GM21423 (cell line): ENCODE measurements around the gene XYLT1.
"Not testable (repeated sequence)": the region's sequence is repeated elsewhere in the genome, so short reads cannot be mapped to it uniquely, and the experiment has no call there.

Experiments used
- ATAC-seq: cut with Tn5 transposase; IDR thresholded peaks from one replicate; pipeline ENCODE4 v1.9.1; 2021; ENCODE audit warnings: mild to moderate bottlenecking, moderate library complexity; ENCODE audit not compliant: unreplicated experiment

XYLT1 gene

DNA sequence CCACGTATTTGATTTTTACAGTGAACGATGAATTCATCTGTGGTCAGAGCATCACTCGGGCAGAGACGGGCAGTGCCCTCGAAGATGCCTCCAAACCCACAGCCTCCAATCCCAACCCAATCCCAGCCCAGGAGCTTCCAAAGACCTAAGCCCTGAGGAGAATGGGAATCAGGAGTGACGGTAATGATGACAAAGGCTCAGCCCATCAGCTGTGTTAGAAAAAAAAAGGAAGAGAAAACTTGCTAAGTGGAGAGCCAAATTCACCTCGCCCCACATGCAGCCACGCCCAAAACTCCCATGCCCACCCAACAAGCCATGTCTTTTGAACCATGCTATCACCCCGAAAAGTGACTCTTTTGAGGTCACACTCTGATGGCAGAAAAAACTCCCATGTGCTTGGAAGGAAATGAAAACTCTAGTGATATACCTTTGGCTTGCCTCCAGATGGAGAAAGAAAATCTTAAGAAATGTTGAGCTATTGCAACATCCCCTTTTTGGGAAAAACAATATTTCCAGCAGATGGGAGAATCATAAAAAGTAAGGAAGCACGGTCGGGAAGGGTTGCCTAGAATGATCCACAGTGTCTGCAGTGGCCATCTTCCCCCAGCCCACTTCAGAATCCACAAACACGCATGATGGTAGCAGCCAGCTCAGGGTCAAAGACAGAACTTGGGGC, 37.7 kb downstream of the XYLT1 start:
- ATAC-seq, result no peak

DNA sequence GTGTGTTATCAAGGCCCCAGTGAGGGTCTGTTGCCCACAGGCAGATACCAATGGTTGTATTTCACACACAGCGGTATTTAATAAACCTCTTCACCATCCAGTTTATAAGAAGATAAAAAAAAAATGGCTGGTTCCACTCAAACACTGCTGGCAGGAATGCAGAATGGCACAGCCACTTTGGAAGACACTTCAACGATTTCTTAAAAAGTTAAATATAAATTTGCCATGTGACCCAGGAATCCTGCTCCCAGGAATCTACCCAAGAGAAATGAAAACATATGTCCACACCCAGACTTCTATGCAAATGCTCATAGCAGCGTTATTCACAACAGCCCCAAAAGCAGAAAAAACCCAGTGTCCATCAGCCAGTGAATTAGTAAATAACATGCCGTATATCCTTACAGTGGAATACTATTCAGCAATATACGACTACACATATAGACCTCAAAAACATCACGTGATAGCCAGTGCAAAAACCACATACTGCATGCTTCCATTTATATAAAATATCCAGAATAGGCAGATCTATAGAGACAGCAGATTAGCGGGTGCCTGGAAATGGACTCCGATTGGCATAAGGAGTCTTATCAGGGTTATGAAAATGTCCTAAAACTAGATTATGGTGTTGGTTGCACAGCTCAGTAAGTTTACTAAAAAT, 38.7 kb downstream of the XYLT1 start:
- no peak for ATAC-seq

DNA sequence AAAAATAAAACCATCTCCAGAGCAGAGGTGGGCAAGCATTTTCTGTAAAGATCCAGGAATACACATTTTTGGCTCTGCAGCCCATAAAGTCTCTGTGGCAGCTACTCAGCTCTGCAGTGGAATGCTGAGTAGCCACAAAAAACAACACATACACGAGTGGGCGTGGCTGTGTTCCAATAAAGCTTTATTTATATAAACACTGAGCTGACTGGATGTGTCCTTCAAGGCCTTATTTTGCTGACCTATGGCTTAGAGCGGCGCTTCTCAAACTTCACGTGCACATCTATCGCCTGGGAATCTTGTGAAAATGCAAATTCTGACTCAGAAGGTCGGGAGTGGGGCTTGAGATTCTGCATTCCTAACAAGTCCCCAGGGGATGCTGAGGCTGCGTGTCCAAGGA, 39.7 kb downstream of the XYLT1 start:
- ATAC-seq, result no peak

DNA sequence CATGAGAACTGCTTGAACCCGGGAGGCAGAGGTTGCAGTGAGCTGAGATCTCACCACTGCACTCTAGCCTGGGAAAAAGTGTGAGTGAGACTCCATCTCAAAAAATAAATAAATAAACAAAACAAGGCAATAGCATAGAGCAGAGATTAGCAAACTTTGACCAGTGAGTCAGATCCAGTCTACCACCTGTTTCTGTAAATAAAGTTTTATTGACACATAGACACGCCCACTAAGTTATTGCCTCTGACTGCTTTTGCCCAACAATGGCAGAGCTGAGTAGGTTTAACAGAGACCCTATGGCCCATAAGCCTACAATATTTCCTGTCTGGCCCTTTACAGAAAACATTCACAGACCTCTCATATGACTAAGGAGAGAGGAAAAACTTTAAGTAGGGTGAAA, 44.3 kb downstream of the XYLT1 start:
- ATAC-seq, result no peak

DNA sequence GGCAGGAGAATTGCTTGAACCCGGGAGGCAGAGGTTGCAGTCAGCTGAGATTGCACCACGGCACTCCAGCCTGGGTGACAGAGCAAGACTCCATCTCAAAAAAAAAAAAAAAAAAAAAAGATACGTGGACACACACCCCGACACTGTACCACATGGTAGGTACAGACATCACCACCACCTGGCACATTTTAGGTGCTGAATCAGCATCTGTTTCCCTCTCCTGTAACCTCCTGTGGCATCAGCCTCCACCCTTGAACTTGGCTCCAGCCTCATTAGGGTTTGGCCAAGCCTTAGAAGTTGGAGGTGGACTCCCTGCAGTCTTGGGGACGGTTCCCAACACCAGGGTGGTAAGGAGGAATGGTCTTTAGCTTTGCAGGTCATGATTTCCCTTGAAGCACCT, 46.0 kb downstream of the XYLT1 start:
- no peak for ATAC-seq

DNA sequence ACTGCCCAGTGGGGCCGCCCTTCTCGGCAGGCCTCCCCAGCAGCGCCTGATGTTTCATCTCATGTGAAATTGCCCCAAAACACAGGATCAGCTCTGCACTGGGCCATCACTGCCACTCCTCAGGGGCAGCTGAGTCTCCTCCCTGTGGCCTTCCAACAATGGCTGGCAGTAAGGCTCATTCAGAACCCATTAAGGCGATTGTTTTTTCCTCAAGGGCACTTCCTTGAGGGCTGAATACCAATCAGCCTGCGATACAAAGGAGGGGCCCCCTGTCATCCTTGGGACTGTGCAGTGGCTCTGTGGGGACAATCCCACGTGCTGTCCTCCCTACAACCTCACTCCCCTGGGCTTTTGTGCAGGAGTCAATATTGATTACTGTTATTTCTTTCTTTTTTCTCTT, 47.5 kb downstream of the XYLT1 start:
- no peak for ATAC-seq

DNA sequence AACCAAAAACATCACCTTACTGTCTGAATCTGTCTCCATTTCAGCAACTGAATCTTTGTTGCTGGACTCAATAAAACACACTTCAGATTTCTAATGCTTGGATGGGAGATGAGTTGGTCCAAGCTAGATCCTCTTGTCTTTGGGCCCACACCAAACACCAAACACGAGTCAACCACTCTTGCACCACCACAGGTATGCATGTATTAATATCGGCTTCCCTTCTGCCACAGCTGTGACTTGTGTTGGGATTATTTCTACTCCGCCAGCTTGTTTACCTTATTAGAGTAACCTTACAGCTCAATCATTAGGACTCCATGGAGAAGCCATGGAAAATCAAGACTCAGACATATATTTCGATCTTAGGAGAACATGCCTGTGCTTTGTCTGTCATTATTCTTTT, 49.9 kb downstream of the XYLT1 start:
- no peak for ATAC-seq

DNA sequence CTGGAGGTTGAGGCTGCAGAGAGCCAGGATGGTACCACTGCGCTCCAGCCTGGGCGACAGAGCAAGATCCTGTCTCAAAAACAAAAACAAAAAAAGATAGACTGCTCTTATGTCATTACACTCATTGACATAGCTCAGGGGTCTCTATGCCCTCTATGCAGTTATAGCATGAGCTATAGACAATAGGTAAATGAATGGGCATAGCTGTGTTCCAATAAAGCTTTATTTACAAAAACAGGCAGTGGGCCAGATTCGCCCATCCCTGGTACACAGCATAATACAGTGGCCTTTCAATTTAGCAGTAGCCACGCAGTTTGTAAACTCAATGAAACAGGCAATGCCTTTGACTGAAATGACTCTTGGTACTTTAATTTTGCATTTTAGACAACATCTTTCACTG, 51.5 kb downstream of the XYLT1 start:
- ATAC-seq, result no peak

DNA sequence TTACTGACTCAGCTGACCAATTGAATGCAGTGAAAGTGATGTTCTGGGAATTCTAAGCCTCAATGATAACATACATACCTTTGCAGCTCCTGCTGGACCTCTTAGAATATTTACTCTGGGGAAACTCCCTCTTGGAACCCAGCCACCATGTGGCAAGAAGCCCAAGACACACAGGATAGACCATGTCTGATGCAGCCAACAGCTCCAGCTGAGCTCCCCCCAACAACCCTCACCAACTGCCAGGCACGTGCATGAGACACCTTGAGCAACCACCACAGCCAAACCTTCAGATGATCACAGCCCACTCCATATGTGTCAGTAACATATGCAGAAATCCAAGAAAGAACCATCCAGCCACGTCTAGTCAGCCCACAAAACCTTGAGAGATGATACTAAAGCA, 53.0 kb downstream of the XYLT1 start:
- no peak for ATAC-seq

DNA sequence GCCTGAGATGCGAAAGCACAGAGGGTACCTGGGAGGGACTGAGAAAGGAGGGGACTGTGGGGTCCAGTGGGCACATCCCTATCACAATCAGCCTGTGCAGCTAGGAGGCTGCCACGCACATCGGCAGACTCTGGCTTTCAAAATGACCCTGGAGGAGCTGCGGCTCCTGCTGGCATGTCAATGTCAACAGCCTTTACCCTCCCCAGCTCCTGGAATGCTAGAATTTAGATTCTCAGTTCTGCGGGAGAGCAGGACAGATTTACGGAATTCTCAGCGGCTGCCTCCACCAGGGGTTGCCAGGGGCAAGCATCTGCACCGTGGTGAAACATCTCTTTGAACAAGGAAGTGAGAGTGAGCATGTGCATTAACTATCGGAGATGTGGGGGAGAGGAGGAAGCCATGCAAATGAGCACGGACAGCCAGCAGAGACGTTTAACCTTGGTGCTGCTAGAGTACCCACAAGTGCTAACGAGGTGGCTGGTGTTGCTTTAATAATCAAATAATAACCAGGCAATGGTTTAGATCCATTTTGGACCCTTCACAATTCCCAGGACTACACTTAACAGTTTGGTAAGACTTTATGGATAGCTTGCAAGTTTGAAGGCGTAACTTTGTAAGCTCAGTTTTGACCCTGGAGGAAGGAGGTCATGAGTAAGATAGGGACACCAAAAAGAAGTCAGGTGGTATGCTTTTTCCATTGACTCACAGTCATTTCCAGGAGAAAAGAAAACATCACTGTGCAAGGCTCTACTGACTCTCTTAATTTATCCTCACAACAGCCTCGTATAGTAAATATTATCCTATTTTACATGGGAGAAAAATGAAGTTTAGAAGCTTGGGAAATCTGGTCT, 54.1 kb downstream of the XYLT1 start:
- ATAC-seq, result peak; percentile 93

DNA sequence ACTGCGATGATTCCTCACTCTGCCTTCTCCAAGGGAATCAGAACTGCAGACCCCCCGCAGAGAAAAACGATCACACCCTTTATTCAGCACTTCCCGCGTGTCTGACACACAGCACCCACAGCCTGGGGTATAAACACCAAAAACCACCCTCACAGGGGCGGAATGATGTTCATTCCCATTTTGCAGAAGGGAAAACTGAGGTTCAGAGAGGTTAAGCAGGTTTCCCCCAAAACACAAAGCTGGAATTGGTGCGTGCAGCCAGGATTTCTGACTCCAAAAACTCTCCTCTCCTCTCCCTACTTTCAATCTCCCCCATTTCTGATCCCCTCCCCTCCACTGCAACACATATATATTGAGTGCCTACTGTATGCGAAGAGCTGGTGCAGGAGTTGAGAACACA, 55.8 kb downstream of the XYLT1 start:
- ATAC-seq, result no peak

DNA sequence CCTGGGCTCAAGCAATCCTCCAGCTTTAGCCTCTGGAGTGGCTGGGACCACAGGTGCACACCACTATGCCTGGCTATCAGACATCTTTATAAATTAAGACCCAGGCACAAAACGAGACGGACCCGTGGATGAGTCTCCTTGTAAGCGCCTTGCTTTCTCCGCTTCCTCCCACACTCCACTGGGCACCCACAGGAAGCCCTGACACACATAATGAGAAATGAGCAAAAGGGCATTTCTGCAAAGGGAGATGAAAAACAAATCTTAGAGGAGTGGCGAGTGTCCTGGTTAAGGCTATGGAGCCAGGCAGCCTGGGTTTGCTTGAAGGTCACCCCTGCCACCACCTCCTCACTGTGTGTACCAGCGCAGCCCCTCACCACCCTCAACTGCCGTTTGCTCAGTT, 56.3 kb downstream of the XYLT1 start:
- no peak for ATAC-seq

DNA sequence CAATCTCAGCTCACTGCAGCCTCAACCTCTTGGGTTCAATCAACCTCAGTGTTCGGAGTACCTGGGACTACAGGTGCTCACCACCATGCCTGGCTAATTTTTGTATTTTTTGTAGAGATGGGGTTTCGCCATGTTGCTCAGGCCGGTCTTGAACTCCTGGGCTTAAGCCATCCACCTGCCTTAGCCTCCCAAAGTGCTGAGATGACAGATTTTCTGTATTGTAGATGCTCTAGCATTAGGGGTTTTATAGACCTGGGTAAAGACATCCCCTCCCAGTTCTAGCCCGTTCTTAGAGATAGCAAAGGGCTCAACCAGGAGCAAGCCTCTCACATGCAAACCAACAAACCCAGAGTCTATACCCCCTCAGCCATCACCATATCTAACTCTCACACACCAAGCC, 57.3 kb downstream of the XYLT1 start:
- no peak for ATAC-seq

DNA sequence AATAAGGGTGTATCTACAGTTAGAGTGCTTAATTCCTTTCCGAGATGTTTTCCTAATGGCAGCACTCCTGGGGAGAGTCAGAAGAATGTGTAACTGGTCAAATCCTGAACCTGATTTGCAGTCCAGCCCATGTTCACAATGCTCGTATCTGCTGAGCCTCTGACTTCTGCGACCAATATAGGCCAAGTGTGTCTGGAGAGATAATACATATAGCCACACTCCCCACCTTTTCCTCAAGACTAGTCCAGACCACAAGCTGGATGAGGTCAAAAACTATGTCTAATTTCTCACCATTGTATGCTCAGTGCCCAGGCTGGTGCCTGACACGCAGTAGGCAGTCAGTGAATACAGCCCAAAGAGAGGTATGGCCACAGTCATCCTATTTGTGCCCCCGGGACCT, 58.0 kb downstream of the XYLT1 start:
- ATAC-seq, result no peak

DNA sequence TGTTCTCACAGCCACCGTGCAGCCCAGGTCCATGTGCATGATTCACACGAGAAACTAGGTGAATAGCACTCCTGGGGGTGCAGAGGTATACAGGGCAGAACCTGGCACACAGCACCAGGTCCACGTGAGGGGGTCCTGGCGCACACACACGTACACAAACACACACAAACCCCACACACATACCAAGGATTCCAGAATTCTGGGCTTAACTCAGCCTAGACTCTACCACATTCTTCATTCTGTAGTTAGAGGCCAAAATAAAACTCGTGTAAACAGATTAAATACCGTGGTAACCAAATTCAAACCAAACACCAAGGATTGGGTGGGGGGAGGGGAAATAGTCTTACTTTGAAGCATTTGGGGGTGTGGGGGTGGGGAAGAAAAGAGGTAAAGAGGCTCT, 58.5 kb downstream of the XYLT1 start:
- ATAC-seq, result no peak

DNA sequence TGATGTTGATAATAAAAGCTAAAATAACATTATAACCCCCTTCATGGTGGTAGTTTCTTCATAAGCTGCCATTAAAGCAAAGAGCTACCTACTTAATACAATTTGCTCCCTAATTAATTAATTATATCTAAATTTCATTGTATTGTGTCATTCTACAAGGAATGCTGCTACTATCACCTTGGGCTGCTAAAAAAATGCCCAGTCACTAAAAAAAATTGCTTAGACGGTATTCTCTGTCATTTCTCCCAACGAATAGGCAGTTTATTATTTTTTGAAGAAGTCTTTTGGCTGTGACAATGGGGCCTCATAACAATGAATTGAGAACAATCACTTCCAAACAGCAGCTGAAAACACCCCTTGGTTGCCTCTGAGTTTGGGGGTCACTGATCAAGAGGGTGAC, 59.5 kb downstream of the XYLT1 start:
- ATAC-seq, result no peak

DNA sequence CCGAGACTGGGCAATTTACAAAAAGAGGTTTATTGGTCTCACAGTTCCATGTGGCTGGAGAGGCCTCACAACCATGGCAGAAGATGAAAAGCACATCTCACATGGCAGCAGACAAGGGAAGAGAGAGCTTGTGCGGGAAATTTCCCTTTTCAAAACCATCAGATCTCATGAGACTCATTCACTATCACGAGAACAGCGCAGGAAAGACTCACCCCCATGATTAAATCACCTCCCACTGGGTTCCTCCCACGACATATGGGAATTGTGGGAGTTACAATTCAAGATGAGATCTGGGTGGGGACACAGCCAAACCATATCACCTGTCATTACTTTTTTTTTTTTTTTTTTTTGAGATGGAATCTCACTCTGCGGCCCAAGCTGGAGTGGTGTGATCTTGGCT, 60.4 kb downstream of the XYLT1 start:
- ATAC-seq, result not testable (repeated sequence)

DNA sequence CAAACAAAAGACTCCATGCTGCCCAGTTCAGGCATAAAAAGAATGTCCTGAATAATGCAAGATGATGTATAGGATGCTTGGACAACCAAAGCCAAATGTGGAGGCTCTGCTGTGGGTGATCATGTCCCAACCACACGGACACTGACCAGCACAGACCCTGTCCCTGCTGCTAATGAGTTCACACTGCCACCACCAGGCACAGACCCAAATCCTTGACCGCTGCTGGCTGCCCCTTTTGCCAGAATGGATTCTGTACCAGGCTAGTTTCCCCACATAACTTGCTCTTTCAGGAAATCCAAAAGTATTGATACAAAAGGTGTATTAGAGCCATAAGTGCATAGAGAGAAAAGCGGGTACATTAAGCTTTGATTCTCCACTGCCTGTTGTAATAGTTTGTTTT, 60.9 kb downstream of the XYLT1 start:
- ATAC-seq, result no peak

DNA sequence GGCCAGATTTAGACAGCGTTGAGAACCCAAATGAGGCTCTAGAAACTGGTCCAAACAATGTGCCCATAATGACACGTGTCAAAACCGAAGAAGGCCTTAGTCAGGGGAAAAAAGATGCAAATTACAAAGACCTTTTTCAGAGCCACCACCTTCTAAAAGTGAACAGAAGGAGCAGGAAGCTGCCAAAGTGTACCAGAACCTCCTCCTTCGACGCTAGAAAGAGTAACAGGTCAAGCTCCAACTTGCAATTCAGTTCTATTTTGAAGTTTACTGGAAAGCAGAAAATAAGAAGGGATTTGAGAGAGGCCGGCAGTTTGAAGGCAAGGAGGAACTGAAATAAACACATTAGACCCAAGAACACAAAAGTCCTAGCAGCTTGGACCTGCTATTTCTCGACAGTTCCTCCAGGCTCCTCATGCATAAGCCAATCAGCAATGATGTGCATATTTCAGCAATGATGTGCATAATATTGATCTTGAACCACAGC, 61.8 kb downstream of the XYLT1 start:
- ATAC-seq, result peak; percentile 58

DNA sequence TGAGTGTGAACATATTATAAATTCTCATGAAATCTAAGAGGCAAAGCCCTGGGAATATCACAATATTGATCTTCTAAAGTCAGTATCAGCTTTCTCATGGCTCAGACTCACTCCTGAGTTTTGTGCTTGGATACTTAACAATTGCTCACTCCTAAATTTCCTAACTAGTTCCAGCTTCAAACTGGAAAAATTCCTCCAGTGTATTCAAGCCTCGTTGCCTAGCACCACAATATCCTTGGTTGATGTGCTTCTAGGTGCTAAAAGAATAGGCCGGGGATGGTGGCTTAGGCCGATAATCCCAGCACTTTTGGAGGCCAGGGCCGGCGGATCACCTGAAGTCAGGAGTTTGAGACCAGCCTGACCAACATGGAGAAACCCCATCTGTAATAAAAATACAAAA, 62.5 kb downstream of the XYLT1 start:
- no peak for ATAC-seq

DNA sequence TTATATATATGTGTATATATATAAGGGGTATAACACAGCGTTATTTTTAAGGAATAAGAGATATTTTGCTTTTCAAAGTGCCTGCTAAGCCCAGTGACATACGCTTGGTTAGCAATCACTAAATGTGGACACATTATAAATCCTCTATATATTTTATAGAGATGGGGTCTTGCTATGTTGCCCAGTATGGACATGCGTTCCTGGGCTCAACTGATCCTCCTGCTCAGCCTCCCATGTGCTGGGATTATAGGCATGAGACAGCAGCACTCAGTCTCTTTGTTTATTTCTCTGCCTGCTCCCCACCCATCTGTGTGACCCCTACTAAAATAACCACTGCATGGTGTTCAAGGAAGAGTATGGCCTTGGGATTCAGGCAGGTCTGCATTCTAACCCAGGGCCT, 63.4 kb downstream of the XYLT1 start:
- ATAC-seq, result no peak
